HUDEP-2 (cell line): ENCODE results near the gene CDC14B.
"Not testable (repeated sequence)": the region's sequence is repeated elsewhere in the genome, so short reads cannot be mapped to it uniquely, and the experiment has no call there.

Experiments
- DNase-seq, 76 experiments: peaks; one replicate each; lab custom pipeline; 2025; ENCODE audit not compliant: unreplicated experiment in 76 of 76; lab: John Stamatoyannopoulos, UW

CDC14B gene

GRCh38 chr9:96596601-96597111, 23.0 kb downstream of the CDC14B start:
- no peak for DNase-seq

- no peak for DNase-seq
These were observed 32.0 kb downstream of the CDC14B start for GRCh38 chr9:96587338-96588315.

- DNase-seq, result no peak
These were observed 34.2 kb downstream of the CDC14B start for GRCh38 chr9:96585426-96585825.

GRCh38 chr9:96582199-96582598, 37.4 kb downstream of the CDC14B start:
- not testable (repeated sequence) for DNase-seq

- DNase-seq, result no peak
These were observed 37.9 kb downstream of the CDC14B start for GRCh38 chr9:96581786-96582185.

- no peak for DNase-seq
These were observed 38.3 kb downstream of the CDC14B start for GRCh38 chr9:96581301-96581700.

GRCh38 chr9:96574931-96575351, 44.7 kb downstream of the CDC14B start:
- DNase-seq, result peak in 18 of 76 experiments; percentile 1 to 31 (median 14)

GRCh38 chr9:96574455-96574854, 45.2 kb downstream of the CDC14B start:
- DNase-seq, result no peak

GRCh38 chr9:96567203-96567700, 52.4 kb downstream of the CDC14B start:
- DNase-seq, result peak in 4 of 76 experiments; percentile 1 to 31 (median 21)

- peak in 70 of 76 experiments; percentile 9 to 79 (median 60) for DNase-seq
These were observed 53.0 kb downstream of the CDC14B start for GRCh38 chr9:96566498-96567202.

- no peak for DNase-seq
These were observed 53.8 kb downstream of the CDC14B start for GRCh38 chr9:96565671-96566497.

- DNase-seq, result no peak
These were observed 55.4 kb downstream of the CDC14B start for GRCh38 chr9:96564217-96564616.

- DNase-seq, result no peak
These were observed 60.2 kb downstream of the CDC14B start for GRCh38 chr9:96559339-96559943.

- peak in 4 of 76 experiments; percentile 2 to 13 (median 4) for DNase-seq
These were observed 61.7 kb downstream of the CDC14B start for GRCh38 chr9:96557921-96558320.

- no peak for DNase-seq
These were observed 62.8 kb downstream of the CDC14B start for GRCh38 chr9:96556701-96557461.

- no peak for DNase-seq
These were observed 63.9 kb downstream of the CDC14B start for GRCh38 chr9:96555567-96556386.

- no peak for DNase-seq
These were observed 64.7 kb downstream of the CDC14B start for GRCh38 chr9:96554801-96555566.

GRCh38 chr9:96554326-96554725, 65.3 kb downstream of the CDC14B start:
- DNase-seq, result no peak
